ENCODE results near the gene B4GALT3. TPM values are rescaled to one million over a fixed set of nuclear protein-coding genes. Genes with fewer than 3 reads are reported as not detected.
A peak's percentile ranks its signal among the peaks of the same experiment; 100 is the strongest.

B4GALT3 gene
- total RNA-seq, 2 experiments from 2014 or later: 36.2 to 41.7 TPM

GRCh38 chr1:161196521-161197451 lies 19.5 kb upstream of the B4GALT3 start:
- Histone ChIP-seq H3K4me3 (ENCODE audit: low read depth, low read length, poor library complexity, severe bottlenecking) (no peak overlapping the region), H3K4me1 (ENCODE audit: insufficient read depth, low read length, poor library complexity, severe bottlenecking) (peaks cover 48% of the 10 kb centered on the region), H3K36me3 (ENCODE audit: insufficient read depth, low read length) (no peaks in the 10 kb centered on the region), H3K9me3 (ENCODE audit: low read length) (no peaks in the 10 kb centered on the region), H4K20me1 (ENCODE audit: insufficient read depth, low read length) (no peaks in the 10 kb centered on the region), H3K4me2 (ENCODE audit: low read length) (no peak overlapping the region), H3K9me2 (ENCODE audit: insufficient read depth, low read length) (no peaks in the 10 kb centered on the region), H3K79me2 (ENCODE audit: insufficient read depth, low read depth, low read length) (no peaks in the 10 kb centered on the region), H2AFZ (ENCODE audit: low read length) (no peak overlapping the region), H3K27ac (ENCODE audit: low read depth, low read length, poor library complexity, severe bottlenecking) (no peak overlapping the region)
- no TSS peak for BruUV-seq (replicated peaks)
- intact Hi-C loops (cut with micrococcal nuclease; ENCODE audit: unreplicated experiment): no loop called here
- ChIA-PET CTCF (ENCODE audit: unreplicated experiment) (no interaction called here), POLR2A (interaction anchor here (0.6 kb wide), 1 partner anchor 7 kb away, joined by 4 read pairs; no protein-coding TSS in a partner anchor)
- no peak for DNase-seq (ENCODE audit: low spot score)
- TF ChIP-seq EZH2phosphoT487 (IDR thresholded peaks at IDR 0.05; ENCODE audit: borderline replicate concordance, low read depth, low read length) (no peak), CTCF (conservative IDR thresholded peaks at IDR 0.05; ENCODE audit: low read length) (no peak)

GRCh38 chr1:161196111-161196510 lies 18.8 kb upstream of the B4GALT3 start:
- no peaks in the 10 kb centered on the region for H3K79me2 ChIP-seq (ENCODE audit: insufficient read depth, low read depth, low read length)
- TF ChIP-seq CTCF (conservative IDR thresholded peaks at IDR 0.05; ENCODE audit: low read length): no peak
- TF ChIP-seq EZH2phosphoT487 (IDR thresholded peaks at IDR 0.05; ENCODE audit: borderline replicate concordance, low read depth, low read length): no peak
- H3K9me3 ChIP-seq (ENCODE audit: low read length): no peaks in the 10 kb centered on the region
- H3K4me2 ChIP-seq (ENCODE audit: low read length): no peak overlapping the region
- no peak overlapping the region for H2AFZ ChIP-seq (ENCODE audit: low read length)
- no peak for DNase-seq (ENCODE audit: low spot score)
- POLR2A ChIA-PET: interaction anchor here (0.6 kb wide), 1 partner anchor 8 kb away, joined by 4 read pairs; no protein-coding TSS in a partner anchor
- BruUV-seq (replicated peaks): no TSS peak
- H3K27ac ChIP-seq (ENCODE audit: low read depth, low read length, poor library complexity, severe bottlenecking): no peak overlapping the region
- H3K4me1 ChIP-seq (ENCODE audit: insufficient read depth, low read length, poor library complexity, severe bottlenecking): peaks cover 41% of the 10 kb centered on the region
- intact Hi-C loops (cut with micrococcal nuclease; ENCODE audit: unreplicated experiment): no loop called here
- H4K20me1 ChIP-seq (ENCODE audit: insufficient read depth, low read length): no peaks in the 10 kb centered on the region
- CTCF ChIA-PET (ENCODE audit: unreplicated experiment): no interaction called here
- no peaks in the 10 kb centered on the region for H3K9me2 ChIP-seq (ENCODE audit: insufficient read depth, low read length)
- H3K36me3 ChIP-seq (ENCODE audit: insufficient read depth, low read length): no peaks in the 10 kb centered on the region
- H3K4me3 ChIP-seq (ENCODE audit: low read depth, low read length, poor library complexity, severe bottlenecking): no peak overlapping the region

GRCh38 chr1:161195171-161195570 lies 17.9 kb upstream of the B4GALT3 start:
- Histone ChIP-seq H3K4me2 (ENCODE audit: low read length) (peak overlapping the region; percentile 55), H2AFZ (ENCODE audit: low read length) (peak overlapping the region; percentile 44), H3K4me1 (ENCODE audit: insufficient read depth, low read length, poor library complexity, severe bottlenecking) (peaks cover 32% of the 10 kb centered on the region), H3K4me3 (ENCODE audit: low read depth, low read length, poor library complexity, severe bottlenecking) (no peak overlapping the region), H3K27ac (ENCODE audit: low read depth, low read length, poor library complexity, severe bottlenecking) (peak overlapping the region; percentile 58), H3K9me2 (ENCODE audit: insufficient read depth, low read length) (no peaks in the 10 kb centered on the region), H3K79me2 (ENCODE audit: insufficient read depth, low read depth, low read length) (no peaks in the 10 kb centered on the region), H3K36me3 (ENCODE audit: insufficient read depth, low read length) (no peaks in the 10 kb centered on the region), H4K20me1 (ENCODE audit: insufficient read depth, low read length) (no peaks in the 10 kb centered on the region), H3K9me3 (ENCODE audit: low read length) (no peaks in the 10 kb centered on the region)
- no TSS peak for BruUV-seq (replicated peaks)
- CTCF ChIA-PET (ENCODE audit: unreplicated experiment): interaction anchor here (1.1 kb wide), 1 partner anchor 18 kb away, joined by 3 read pairs; the partner anchor contains the start of gene B4GALT3
- POLR2A ChIA-PET: interaction anchor here (0.6 to 1.1 kb wide), 4 partner anchors 31 to 226 kb away, joined by 3 to 5 read pairs (median 3); partner anchors contain the start of gene TOMM40L
- DNase-seq (ENCODE audit: low spot score): peak; percentile 66
- TF ChIP-seq CTCF (conservative IDR thresholded peaks at IDR 0.05; ENCODE audit: low read length) (no peak), EZH2phosphoT487 (IDR thresholded peaks at IDR 0.05; ENCODE audit: borderline replicate concordance, low read depth, low read length) (no peak)
- intact Hi-C loops (cut with micrococcal nuclease; ENCODE audit: unreplicated experiment): no loop called here

All from OCI-LY7 (cell line).